ENCODE measurements around the gene ATRX.

DNA sequence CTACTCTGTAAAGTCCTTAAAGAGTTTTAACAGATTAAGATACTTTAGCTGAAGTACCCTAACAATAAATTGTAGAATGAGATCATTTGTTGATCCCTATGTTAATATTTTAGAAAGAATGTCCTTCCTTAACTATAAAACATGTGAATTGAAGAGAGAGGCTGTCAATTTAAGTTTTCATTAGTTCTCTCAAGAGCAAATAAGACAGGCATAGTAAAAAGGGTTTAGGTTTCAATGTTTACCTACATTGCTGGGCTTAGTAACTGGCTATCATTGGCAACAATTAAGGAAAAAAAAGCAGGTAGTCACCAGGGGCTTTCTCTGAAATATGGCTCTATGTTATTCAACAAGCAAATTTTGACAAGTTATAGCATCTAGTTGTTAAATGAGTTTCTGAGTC is 91.5 kb downstream of the ATRX start:
- TF ChIP-seq, protein P1, sequence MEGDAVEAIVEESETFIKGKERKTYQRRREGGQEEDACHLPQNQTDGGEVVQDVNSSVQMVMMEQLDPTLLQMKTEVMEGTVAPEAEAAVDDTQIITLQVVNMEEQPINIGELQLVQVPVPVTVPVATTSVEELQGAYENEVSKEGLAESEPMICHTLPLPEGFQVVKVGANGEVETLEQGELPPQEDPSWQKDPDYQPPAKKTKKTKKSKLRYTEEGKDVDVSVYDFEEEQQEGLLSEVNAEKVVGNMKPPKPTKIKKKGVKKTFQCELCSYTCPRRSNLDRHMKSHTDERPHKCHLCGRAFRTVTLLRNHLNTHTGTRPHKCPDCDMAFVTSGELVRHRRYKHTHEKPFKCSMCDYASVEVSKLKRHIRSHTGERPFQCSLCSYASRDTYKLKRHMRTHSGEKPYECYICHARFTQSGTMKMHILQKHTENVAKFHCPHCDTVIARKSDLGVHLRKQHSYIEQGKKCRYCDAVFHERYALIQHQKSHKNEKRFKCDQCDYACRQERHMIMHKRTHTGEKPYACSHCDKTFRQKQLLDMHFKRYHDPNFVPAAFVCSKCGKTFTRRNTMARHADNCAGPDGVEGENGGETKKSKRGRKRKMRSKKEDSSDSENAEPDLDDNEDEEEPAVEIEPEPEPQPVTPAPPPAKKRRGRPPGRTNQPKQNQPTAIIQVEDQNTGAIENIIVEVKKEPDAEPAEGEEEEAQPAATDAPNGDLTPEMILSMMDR (conservative IDR thresholded peaks at IDR 0.05; ENCODE audit: low read length), result no peak
- TF ChIP-seq EZH2phosphoT487 (IDR thresholded peaks at IDR 0.05; ENCODE audit: borderline replicate concordance, low read depth, low read length), result no peak

All from OCI-LY7 (cell line).